ENCODE measurements around the gene CCL11.

Gene CCL11

DNA sequence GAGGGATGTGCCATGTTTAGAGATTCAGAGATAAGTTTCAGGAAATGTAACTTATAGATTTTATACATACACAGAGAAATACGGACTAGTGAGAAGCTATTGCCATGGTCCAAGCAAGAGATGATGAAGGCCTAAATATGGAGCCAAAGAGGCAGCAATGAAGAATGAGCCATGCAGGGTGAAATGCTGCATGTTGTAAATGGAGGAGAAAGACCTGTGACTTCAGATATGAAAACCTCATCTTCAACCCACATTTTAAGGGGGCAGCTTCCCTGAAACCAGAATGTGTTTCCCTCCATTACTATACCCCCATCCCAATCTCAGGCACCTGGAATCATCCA lies 27.6 kb upstream of the CCL11 start:
- DNase-seq: no peak

DNA sequence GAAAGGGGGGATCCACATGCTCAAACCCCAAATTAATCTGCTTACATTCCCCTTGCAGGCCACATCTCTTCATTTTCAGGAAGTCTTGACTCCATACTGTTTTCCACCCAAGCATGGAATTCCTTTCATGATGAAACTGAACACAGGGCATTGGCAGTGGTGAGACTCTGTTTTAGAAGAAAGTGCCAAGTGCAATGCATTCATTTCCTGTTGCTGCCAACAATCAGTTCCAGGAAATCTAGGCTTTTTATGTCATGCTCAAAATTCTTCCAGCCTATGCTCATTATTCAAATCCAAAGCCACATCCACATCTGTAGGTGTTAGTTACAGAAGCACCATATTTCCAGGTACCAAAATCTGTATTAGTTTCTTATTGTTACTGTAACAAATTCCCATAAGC lies 26.4 kb upstream of the CCL11 start:
- DNase-seq: no peak

DNA sequence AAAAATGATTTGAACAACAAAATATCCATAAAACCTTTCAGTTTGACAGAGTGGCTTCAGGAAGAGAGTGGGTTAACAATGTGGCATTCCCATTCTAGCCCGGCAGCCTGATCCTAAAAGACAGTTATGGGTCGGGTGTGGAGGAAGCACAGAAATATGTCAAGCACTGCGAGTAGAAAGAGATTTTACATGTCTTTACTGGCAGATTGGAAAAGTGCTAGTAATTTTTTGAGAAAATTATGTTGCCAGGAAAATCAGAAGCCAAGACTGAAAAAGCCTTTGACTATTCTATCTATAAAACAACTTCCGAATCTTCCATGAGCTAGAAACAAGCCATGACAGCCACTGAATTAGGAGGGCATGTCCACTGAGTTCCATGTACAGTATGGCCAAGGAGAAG lies 24.7 kb upstream of the CCL11 start:
- no peak for DNase-seq

DNA sequence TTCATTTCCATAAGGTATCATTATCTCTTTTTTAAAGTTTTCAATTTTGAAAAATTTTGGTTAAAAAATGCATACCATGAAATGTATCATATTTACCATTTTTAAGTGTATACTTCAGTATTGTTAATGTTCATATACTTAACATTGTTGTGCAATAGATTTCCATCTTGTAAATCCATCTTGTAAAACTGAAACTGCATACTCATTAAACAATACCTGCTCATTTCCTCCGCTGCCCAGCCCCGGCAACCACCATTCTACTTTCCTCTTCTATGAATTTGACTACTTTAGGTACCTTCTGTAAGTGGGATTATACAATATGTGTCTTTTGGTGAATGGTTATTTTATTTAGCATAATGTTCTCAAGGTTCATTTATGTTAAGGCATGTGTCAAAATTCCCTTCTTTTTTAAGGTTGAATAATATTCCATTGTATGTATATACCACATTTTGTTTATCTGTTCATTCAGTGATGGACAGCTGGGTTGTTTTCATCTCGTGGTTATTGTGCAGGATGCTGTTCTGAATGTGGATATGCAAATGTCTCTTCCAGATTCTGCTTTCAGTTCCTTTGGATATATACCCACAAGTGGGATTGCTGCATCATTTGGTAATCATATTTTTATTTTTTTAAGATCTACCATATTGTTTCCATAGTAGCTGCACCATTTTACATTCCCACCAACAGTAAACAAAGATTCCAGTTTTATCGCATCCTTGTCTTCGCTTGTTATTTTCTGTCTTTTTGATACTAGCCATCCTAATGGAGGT lies 23.8 kb upstream of the CCL11 start:
- DNase-seq: peak; percentile 67

DNA sequence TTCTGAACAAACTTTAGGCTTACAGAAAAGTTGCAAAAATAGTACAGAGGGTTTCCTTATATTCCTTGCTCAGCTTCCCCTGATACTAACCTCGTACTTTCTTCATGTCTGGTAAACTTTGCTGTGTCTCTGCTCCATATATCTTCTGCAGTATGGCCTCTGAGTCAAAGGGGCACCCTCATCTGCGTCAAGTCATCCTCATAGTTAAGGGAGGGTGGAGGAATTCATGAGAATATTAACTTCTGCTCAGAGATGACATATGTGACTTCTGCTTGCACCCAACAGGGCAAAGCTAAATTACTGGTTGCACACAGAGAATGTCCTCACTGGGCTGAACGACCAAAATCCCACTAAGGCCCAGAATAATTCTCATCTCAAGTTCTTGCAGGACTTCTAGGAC lies 19.8 kb upstream of the CCL11 start:
- no peak for DNase-seq

DNA sequence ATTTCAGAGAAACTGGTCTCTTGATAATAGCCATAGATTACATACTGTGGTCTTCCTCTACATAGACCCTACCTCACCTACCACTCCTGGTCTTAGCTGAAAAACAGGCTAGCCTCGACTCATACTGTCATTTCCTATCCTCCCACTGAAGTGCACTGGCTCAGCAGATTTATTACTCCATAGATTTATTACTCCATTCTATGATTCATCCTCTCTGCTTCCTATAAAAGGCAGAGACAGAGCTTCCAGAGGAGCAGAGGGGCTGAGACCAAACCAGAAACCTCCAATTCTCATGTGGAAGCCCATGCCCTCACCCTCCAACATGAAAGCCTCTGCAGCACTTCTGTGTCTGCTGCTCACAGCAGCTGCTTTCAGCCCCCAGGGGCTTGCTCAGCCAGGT lies 15.6 kb upstream of the CCL11 start, which contains the start of gene CCL7:
CCL7 (plus strand) TSS at position 253 of the 400 bp plus-strand sequence; CDS start at position 323, 70 bp downstream.
- DNase-seq: no peak

DNA sequence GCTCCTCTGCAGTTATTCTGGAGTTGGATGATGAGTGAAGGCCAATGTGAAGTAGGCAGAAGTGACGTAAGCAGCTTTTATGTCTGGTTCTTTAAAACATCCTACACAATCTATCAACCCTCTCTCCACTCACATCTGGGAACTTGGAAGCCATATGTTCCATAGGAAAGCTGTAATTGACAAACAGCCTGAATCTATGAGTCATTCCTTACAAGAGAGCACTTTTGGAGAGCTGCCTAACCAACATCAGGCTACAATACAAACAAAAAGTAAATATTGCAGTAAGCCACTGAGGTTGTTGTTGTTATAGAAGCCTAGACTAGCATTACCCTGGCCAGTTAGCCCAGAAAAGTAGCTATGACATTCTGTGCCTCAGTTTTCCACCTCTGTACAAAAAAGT lies 9.7 kb upstream of the CCL11 start:
- no peak for DNase-seq

DNA sequence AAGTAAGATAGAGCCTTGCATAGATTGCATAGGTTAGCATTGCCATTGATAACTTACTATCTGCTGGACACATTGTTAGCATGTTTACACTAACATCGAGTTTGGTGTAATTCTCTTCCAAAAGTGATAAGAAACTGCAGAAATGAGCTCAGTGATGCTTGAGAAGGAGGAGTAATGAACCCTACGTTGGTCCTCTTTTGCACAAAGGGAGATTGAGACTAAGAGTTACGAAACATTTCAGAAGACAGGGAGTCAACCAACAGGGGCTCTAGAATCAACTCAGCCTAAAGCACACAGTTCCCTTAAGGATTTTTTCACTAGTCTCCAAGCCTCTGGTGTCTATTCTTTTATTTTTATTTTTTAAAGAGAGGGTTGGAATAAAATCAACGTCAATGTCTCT lies 8.7 kb upstream of the CCL11 start:
- no peak for DNase-seq

DNA sequence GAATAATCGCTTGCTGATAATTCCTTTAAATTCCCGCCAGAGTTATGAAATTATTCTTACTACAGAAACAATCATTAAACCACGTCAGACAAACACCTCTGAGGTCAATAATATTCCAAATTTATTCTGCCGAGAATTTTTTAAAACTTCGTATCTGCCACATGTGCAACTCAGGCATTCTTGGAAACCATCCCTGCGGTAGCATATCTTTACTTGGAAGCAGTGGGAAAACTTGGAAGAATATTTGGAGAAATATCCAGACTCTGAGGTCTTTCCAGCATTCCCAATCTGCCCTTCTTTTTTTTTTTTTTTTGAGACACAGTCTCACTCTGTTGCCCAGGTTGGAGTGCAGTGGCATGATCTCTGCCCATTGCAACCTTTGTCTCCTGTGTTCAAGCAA lies 2.0 kb upstream of the CCL11 start:
- DNase-seq: no peak

DNA sequence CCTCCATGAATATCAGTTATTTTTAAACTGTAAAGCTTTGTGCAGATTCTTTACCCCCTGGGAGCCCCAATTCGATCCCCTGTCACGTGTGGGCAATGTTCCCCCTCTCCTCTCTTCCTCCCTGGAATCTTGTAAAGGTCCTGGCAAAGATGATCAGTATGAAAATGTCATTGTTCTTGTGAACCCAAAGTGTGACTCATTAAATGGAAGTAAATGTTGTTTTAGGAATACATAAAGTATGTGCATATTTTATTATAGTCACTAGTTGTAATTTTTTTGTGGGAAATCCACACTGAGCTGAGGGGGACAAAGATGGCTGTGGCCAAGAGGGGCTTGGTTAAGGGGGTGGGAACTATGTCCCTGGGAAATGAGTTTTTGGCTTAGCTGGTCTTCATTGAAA lies 2.3 kb downstream of the CCL11 start:
- DNase-seq: no peak

DNA sequence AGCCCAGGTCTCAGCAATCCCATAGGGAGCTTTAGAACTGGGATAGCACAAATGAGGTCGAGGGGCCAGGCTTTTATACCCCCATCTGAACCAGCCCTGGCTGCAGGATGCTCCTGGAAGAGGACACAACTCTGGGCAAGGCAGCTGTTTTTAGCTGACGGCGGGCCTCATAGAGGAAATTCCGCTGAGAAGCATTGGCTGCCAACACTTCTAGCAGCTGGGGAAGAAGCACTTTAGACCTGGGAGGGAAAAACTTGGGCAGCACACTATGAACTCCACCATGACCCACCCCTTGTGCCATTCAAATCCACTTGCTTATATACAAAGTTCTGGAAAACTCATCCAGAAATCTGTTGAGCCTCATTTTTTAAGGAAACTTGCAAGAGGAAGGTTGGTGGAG lies 5.0 kb downstream of the CCL11 start:
- no peak for DNase-seq

DNA sequence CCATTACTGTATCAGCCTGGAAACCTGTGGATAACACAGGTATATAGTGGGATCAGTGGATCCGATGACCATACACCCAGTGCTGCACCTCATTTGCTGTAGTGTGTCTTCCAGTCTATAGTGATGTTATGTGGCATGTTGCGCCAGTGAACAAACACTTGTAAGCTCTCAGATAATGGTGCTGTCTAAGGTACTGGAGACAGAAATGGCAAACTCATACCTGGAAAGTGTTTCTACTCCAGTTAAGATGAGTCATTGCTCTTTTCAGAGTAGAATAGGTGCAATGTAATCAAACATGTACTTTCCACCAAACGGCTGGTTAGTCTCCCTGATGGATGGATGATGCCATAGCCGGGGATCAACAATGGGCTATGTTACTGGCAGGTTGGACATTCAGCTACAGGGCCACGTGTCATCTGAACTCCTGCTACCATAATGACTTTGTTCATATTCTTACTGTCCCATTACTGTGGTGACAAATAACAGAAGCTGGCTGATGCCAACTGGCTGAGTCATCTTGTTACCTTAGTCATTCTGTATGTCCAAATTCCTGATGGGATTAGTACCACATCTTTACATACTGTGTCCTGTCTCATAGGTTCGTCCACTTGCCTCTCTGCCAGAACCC lies 6.3 kb downstream of the CCL11 start:
- DNase-seq: peak; percentile 35

DNA sequence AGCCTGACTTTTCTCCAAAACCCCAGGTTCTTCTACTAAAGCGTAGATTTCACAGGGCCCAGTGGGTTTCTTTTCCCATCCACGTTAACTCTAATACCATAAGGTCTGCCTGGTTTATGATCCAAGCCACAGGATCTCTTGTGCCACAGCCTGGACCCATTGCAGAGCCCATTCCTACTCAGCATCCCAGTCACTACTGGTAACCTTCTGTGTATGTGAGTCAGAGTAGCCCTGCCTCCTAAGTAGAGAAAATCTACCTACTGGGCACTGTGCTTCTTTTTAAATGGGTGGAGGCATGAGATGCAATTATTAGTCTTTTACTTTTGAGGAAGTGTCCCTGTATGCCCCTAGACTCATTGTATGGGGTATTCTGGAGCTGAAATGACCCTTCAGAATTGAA lies 13.5 kb downstream of the CCL11 start:
- no peak for DNase-seq

DNA sequence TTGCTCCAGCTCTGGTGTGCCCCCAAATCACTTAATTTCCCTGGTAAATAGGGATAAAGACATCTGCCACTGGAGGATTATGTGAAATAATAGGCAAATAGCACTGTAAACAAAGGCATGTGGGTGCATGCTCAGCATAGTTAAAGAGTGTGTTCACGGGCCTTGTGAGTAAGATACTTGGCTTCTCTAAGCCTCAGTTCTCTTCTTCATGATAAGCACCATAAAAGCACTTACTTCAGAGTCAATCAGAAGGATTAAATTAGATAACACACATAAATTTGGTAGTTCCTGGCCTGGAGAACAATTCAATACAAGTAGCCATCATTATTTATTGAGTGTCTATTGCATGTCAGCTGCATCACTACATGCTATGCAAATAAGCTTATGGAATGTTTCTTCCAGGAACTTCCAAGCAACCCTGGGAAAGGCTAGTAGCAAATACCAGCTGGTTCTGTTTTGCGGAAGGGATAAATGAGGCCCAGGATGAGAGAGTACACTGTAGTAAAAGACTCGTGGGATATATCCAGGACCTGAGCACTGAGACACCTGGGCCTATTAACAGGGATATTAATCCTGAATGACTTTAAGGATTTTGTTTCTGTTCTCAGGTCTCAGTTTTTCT lies 14.5 kb downstream of the CCL11 start:
- DNase-seq: no peak

DNA sequence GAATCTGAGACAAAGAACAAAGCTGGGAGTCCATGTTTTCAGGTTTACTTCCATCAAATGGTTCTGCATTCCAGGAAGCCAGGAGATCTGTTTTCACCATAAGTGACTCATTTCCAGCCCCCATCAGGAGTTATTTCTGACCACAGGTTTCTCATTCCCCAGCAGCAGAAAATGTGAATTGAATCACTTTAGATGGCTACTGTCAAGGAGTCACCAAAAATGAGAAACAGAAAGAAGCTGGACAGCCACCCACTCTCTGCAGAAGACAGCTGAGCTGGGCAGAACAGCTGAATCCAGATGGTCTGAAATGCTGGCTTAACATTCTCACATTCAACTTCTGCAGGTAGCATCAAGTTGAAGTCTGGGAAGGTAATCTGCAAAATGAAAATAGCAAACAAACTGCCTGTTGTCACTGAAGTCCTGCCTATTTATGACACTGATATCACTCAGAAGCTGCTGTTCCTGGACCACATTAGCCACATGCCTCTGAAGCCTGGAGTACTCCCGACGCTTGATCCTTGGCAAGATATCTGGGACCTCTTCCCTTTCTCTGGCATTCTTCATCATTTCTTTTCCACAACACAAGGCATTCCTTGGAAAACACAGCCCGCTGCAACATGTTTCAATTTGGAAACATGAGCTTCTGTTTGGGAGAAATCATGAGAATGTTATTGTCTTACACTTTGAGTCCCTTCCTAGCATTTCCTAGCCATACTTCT lies 15.3 kb downstream of the CCL11 start:
- peak; percentile 46 for DNase-seq

DNA sequence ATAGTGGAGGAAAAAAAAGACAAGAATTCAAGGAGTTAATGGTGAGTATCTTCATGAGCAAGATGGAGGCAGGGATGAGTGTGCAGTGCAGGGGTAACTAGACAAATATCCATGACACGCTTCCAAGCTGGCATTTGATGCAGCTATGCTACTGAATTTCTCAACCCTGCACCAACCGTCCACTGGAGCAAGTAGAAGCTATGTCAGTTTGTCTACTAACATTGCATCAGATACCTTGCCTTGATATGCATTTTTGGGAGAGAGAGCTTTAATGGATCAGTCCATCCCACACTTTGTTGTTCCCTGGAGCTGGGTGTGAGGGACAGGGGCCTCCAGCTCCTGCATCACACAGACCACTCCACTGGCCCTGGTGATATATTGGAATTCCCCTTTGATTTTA lies 16.4 kb downstream of the CCL11 start:
- no peak for DNase-seq

DNA sequence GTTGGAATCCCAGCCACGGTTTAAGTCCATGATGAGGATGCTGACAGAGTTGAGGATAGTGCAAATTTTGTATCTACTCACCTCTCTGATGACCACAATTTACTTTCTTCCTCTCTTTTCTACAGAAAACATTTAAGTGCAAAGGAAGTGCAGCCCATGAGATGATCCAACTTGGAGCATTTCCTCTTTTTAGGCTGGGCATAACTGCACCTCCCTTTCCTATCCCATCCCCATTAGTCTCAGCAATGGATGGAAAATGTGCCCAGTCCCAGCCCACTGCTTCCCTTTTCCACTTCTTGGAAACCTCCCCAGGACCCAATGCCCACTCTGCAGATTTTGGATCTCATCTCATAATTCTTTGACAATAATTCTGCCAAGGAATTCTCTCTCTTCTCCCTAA lies 17.1 kb downstream of the CCL11 start:
- DNase-seq: no peak

DNA sequence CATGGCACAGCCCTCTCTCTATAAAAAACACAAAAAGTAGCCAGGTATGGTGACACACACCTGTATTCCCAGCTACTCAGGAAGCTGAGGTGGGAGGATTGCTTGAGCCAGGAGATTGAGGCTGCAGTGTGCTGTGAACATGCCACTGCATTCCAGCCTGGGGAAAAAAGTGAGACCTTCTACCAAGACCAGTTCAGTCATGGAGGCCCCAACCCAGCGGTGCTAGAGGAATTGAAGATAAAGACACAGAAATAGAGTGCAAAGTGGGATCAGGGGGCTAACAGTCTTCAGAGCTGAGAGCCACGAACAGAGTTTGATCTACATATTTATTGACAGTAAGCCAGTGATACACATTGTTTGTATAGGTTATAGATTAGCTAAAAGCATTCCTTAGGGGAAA lies 18.1 kb downstream of the CCL11 start:
- no peak for DNase-seq

DNA sequence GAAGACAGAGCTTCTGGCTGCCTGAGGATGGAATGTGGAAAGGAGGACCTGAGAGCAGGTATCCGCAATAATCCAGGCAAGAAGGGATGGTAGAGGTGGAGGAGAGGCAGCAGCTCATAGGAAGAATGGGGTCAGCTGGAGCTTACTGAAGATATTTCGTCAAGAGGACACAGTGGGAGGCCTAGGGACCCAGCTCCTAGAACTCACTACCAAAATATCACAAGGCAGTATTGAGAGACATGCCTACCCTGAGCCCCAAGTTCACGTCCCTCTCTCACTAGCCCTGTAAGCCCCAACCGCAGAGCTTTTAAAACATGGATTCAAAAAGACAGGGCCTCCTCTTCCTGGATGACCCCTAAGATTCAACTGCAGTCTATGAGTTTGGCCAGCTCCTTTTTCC lies 19.5 kb downstream of the CCL11 start:
- DNase-seq: no peak

DNA sequence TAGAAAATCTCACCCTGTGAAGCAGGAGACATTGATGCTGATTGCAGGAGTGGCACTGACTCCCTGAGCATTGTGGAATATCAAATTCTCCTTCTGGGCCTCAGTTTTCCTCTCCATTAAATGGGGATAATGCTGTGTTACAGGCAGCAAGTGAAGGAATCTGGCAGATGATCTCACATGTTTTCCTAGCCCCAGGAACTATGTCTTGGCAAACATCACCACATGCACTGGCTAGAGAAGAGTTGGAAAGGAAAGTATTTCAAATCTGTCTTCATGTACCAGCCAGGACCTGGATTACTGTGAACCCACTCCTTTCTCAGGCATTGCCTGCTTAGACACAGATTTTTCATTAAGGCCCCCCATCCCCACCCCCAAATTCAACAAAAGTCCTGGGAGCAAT lies 20.1 kb downstream of the CCL11 start:
- DNase-seq: no peak

DNA sequence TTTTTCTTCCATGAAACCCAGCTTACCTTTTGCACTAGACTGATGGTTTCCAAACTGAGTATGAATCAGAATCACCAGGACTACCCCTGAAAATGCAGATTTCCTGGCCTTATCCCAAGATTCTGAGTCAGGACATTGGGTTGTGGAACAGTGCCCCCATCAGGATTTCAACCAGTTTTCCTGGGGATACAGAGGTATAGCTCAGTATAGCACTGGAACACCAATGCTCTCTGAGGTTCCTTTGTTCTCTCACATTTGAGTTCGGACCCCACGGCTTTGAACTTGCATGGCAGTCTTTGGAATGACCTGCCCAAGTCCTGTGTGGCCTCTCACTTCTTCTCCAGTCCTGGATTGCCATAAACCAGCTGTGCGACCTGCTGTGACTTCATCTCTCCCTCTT lies 20.9 kb downstream of the CCL11 start:
- DNase-seq: no peak

DNA sequence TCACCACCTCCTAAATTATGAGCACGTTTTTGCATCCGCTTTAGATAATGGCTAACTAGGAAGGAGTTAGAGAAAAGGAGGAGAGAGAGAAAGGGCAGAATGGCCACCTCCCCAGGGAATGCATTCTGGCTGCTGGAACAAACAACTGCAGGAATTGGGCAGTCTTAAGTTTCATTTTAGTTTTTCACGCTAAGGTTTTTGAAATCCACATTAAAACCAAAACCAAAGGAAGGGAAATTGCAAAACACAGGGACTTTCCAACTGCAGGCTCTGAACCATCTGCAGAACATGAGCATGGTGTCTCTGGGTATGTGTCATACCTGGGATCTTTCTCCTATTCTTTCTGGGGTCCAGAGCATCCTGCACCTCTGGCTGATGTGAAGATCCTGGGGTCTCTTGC lies 21.6 kb downstream of the CCL11 start:
- peak; percentile 28 for DNase-seq

DNA sequence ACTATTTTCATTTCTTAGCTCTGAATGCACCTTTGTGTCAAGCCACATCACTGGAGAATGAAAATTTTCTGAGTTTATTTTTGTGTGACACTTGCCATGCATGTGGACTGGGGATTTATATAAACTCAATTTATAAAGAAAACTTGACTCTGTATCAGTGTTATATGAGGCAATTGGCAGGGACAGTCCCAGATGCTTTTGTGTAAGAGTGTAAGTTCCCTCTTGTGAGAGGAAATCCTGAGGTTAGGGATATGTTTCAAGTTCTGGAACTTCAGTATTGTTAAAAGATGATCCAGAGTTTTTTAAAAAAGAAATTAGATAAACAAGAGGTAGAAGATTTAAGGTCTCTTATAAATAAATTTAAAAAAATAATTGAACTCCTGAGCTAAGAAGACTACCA lies 22.8 kb downstream of the CCL11 start:
- DNase-seq: no peak

DNA sequence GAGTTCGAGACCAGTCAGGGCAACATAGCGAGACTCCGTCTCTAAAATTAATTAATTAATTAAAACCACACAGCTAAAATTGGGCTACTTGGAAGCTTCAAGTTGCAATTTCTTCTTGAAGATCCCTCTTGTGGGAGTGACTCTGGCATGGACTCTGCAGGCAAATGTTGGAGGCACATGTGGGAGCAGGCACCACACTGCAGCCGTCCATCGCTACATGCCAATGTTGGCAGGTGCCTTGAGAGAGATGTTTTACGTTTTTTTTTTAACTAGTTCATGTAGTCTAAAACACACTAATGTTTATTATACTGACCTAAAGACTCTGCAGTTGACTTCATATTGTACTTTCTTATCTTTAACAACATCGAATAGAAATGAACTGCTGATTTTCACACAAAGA lies 25.7 kb downstream of the CCL11 start:
- no peak for DNase-seq

All from activated CD4-positive, alpha-beta T cell treated with anti-CD3 and anti-CD28 coated beads, Interleukin-2, amount 50 U/mL, for 16 hours (primary cell).